ENCODE measurements around the gene ZNF236.
"Not testable (repeated sequence)": the region's sequence is repeated elsewhere in the genome, so short reads cannot be mapped to it uniquely, and the experiment has no call there.

Gene ZNF236

GRCh38 chr18:77012806-77013541 is 190.6 kb downstream of the ZNF236 start:
- no peak for DNase-seq

- no peak for DNase-seq
Observed at GRCh38 chr18:77013811-77014521, 191.6 kb downstream of the ZNF236 start.

GRCh38 chr18:77014538-77014937 is 192.2 kb downstream of the ZNF236 start:
- DNase-seq: no peak

- no peak for DNase-seq
Observed at GRCh38 chr18:77015169-77015568, 192.8 kb downstream of the ZNF236 start.

GRCh38 chr18:77015771-77016710 is 193.7 kb downstream of the ZNF236 start:
- no peak for DNase-seq

GRCh38 chr18:77016936-77017335 is 194.6 kb downstream of the ZNF236 start:
- no peak for DNase-seq

- DNase-seq: no peak
Observed at GRCh38 chr18:77017355-77017754, 195.0 kb downstream of the ZNF236 start.

- not testable (repeated sequence) for DNase-seq
Observed at GRCh38 chr18:77018650-77019049, 196.3 kb downstream of the ZNF236 start.

GRCh38 chr18:77019641-77020040 is 197.3 kb downstream of the ZNF236 start:
- DNase-seq: no peak

Data from amniotic stem cell (primary cell).